Measurements from ENCODE around the gene LRRC74A. TPM values are rescaled to one million over a fixed set of nuclear protein-coding genes. Genes with fewer than 3 reads are reported as not detected.

The LRRC74A gene
- total and polyA plus RNA-seq, 10 of the 15 experiments (the other 5 are each of a cell fraction or from before 2014, with no cell fraction given) = not detected

DNA sequence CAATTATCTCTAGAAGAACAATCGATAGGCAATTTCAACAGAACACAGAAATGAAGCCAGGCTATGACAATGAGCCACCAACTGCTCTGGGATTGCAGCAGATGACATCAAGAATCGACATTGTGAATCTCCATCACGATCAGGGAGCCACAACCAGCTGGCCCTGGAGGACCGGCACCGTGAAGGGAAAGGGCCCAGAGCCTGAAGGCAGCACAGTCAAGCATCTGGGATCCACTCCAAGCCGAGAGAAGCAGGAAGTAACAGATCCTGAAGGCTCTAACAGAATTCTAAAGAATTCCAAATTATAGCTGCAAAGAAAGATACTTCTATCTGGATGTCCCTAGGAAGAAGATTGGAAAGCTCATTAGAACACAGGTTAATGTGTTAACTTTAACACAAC lies 61.0 kb downstream of the LRRC74A start:
- ATAC-seq (no peak), DNase-seq (ENCODE audit: low read depth, low spot score) (no peak), FAIRE-seq (no peak)
- Histone ChIP-seq H4K20me1 (ENCODE audit: control insufficient read depth, insufficient read depth) (no peaks in the 10 kb centered on the region), H3K4me3 (no peak overlapping the region), H3K27me3 (replicated peaks in 1 of 2; ENCODE audit: control insufficient read depth in 2 of 2, insufficient read depth in 2 of 2, low read length in 1 of 2) (peaks cover 2 to 3% of the 10 kb centered on the region in 2 experiments; a peak in 2 of 4 replicates), H3K27ac (ENCODE audit: control insufficient read depth, insufficient read depth) (no peak overlapping the region), H3K36me3 (ENCODE audit: control insufficient read depth in 2 of 2, insufficient read depth in 2 of 2, low read length in 1 of 2) (no peaks in the 10 kb centered on the region), H2AFZ (ENCODE audit: control insufficient read depth, low read depth, low read length) (no peak overlapping the region), H3K4me2 (ENCODE audit: control insufficient read depth, insufficient read depth) (no peak overlapping the region), H3K4me1 (ENCODE audit: control insufficient read depth, insufficient read depth, low read length) (no peaks in the 10 kb centered on the region), H3K79me2 (ENCODE audit: control insufficient read depth, insufficient read depth, low read length) (no peaks in the 10 kb centered on the region), H3K9ac (ENCODE audit: control insufficient read depth, insufficient read depth, low read length) (no peak overlapping the region), H3K9me3 (replicated peaks; ENCODE audit: control insufficient read depth, insufficient read depth, low read length) (no peaks in the 10 kb centered on the region; the same call in 2 of the 3 replicates)
- no TSS peak for BruUV-seq (replicated peaks)
- ChIA-PET CTCF (interaction anchor here (1.2 to 2.8 kb wide), 5 partner anchors 11 to 184 kb away, joined by 7 to 15 read pairs (median 9); no protein-coding TSS in a partner anchor), SMC1A (ENCODE audit: uncharacterized antibody, unreplicated experiment) (interaction anchor here (0.9 to 1.7 kb wide), 8 partner anchors 11 to 184 kb away, joined by 3 to 7 read pairs (median 4); no protein-coding TSS in a partner anchor), POLR2A (no interaction called here), RAD21 (ENCODE audit: unreplicated experiment) (interaction anchor here (1.0 to 1.3 kb wide), 2 partner anchors 11 kb away, joined by 3 to 4 read pairs; no protein-coding TSS in a partner anchor)
- WGBS (ENCODE audit: insufficient coverage, insufficient replicate concordance, low lambda C conversion rate, missing lambda C conversion rate) = 35% methylated on average over 6 of the region's 6 CpGs
- in situ Hi-C loops (cut with MboI) = loop anchor here (10.0 kb wide), 1 partner anchor 178 kb away; no protein-coding TSS in a partner anchor
- intact Hi-C loops (cut with micrococcal nuclease; ENCODE audit: unreplicated experiment) = no loop called here
- TF ChIP-seq NR2C1 (IDR thresholded peaks at IDR 0.05) (no peak), CBX5 (IDR thresholded peaks at IDR 0.05; ENCODE audit: low read depth) (no peak), SPI1 (IDR thresholded peaks at IDR 0.05; ENCODE audit: borderline replicate concordance, insufficient read depth, low read depth, low read length) (no peak), SMAD5 (IDR thresholded peaks at IDR 0.05; ENCODE audit: low read depth) (no peak), SRF (IDR thresholded peaks at IDR 0.05; ENCODE audit: low read depth in 2 of 2, low read length in 2 of 2) (no peak), DPF2 (IDR thresholded peaks at IDR 0.05) (no peak), POLR2AphosphoS2 (IDR thresholded peaks at IDR 0.05; ENCODE audit: low read depth, low read length) (no peak), NRF1 (conservative IDR thresholded peaks at IDR 0.05; ENCODE audit: low read depth, low read length) (no peak), E2F4 (IDR thresholded peaks at IDR 0.05; ENCODE audit: low read depth, low read length) (no peak), CHD1 (IDR thresholded peaks at IDR 0.05; ENCODE audit: low read depth, low read length) (no peak), NBN (IDR thresholded peaks at IDR 0.05) (no peak), ZNF274 (IDR thresholded peaks at IDR 0.05; ENCODE audit: insufficient read depth, insufficient read length) (no peak), PAX5 (IDR thresholded peaks at IDR 0.05; ENCODE audit: borderline replicate concordance, low read depth, low read length) (no peak), IRF5 (IDR thresholded peaks at IDR 0.05; ENCODE audit: borderline replicate concordance) (no peak)
- TF ChIP-seq, protein P1, sequence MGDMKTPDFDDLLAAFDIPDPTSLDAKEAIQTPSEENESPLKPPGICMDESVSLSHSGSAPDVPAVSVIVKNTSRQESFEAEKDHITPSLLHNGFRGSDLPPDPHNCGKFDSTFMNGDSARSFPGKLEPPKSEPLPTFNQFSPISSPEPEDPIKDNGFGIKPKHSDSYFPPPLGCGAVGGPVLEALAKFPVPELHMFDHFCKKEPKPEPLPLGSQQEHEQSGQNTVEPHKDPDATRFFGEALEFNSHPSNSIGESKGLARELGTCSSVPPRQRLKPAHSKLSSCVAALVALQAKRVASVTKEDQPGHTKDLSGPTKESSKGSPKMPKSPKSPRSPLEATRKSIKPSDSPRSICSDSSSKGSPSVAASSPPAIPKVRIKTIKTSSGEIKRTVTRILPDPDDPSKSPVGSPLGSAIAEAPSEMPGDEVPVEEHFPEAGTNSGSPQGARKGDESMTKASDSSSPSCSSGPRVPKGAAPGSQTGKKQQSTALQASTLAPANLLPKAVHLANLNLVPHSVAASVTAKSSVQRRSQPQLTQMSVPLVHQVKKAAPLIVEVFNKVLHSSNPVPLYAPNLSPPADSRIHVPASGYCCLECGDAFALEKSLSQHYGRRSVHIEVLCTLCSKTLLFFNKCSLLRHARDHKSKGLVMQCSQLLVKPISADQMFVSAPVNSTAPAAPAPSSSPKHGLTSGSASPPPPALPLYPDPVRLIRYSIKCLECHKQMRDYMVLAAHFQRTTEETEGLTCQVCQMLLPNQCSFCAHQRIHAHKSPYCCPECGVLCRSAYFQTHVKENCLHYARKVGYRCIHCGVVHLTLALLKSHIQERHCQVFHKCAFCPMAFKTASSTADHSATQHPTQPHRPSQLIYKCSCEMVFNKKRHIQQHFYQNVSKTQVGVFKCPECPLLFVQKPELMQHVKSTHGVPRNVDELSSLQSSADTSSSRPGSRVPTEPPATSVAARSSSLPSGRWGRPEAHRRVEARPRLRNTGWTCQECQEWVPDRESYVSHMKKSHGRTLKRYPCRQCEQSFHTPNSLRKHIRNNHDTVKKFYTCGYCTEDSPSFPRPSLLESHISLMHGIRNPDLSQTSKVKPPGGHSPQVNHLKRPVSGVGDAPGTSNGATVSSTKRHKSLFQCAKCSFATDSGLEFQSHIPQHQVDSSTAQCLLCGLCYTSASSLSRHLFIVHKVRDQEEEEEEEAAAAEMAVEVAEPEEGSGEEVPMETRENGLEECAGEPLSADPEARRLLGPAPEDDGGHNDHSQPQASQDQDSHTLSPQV (IDR thresholded peaks at IDR 0.05) = no peak
- TF ChIP-seq, protein P2, sequence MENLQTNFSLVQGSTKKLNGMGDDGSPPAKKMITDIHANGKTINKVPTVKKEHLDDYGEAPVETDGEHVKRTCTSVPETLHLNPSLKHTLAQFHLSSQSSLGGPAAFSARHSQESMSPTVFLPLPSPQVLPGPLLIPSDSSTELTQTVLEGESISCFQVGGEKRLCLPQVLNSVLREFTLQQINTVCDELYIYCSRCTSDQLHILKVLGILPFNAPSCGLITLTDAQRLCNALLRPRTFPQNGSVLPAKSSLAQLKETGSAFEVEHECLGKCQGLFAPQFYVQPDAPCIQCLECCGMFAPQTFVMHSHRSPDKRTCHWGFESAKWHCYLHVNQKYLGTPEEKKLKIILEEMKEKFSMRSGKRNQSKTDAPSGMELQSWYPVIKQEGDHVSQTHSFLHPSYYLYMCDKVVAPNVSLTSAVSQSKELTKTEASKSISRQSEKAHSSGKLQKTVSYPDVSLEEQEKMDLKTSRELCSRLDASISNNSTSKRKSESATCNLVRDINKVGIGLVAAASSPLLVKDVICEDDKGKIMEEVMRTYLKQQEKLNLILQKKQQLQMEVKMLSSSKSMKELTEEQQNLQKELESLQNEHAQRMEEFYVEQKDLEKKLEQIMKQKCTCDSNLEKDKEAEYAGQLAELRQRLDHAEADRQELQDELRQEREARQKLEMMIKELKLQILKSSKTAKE (IDR thresholded peaks at IDR 0.05; ENCODE audit: low read depth, poor library complexity, severe bottlenecking) = no peak
